ENCODE results near the gene SDHC.

DNA sequence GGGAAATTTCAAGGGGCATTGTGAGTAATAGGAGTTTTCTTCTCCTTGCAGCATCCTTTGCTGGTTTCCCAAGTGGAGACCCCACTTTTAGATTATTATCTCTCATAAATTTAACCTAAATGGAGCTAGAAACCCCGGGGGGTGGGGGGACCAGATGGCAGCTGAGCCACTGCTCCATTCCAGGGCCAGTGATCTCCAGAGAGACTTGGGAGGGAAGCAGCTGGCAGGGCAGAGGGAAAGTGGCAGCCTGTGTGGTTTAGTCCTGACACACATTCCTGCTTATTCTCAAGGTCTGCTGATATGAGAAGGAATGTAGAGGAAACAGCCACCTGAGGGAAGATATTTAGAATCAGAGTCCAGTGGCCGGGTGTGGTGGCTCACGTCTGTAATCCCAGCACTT, 39.3 kb upstream of the SDHC start:
- TF ChIP-seq, protein P1, sequence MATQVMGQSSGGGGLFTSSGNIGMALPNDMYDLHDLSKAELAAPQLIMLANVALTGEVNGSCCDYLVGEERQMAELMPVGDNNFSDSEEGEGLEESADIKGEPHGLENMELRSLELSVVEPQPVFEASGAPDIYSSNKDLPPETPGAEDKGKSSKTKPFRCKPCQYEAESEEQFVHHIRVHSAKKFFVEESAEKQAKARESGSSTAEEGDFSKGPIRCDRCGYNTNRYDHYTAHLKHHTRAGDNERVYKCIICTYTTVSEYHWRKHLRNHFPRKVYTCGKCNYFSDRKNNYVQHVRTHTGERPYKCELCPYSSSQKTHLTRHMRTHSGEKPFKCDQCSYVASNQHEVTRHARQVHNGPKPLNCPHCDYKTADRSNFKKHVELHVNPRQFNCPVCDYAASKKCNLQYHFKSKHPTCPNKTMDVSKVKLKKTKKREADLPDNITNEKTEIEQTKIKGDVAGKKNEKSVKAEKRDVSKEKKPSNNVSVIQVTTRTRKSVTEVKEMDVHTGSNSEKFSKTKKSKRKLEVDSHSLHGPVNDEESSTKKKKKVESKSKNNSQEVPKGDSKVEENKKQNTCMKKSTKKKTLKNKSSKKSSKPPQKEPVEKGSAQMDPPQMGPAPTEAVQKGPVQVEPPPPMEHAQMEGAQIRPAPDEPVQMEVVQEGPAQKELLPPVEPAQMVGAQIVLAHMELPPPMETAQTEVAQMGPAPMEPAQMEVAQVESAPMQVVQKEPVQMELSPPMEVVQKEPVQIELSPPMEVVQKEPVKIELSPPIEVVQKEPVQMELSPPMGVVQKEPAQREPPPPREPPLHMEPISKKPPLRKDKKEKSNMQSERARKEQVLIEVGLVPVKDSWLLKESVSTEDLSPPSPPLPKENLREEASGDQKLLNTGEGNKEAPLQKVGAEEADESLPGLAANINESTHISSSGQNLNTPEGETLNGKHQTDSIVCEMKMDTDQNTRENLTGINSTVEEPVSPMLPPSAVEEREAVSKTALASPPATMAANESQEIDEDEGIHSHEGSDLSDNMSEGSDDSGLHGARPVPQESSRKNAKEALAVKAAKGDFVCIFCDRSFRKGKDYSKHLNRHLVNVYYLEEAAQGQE (IDR thresholded peaks at IDR 0.05; ENCODE audit: insufficient read depth in 1 of 2, low read depth in 2 of 2, low read length in 2 of 2) = no peak
- TF ChIP-seq POLR2AphosphoS5 (IDR thresholded peaks at IDR 0.05; ENCODE audit: low read depth, low read length) (no peak), FOXP2 (optimal IDR thresholded peaks at IDR 0.05; ENCODE audit: borderline replicate concordance, extremely low read depth, extremely low read length, insufficient read depth) (no peak), TAF1 (IDR thresholded peaks at IDR 0.05; ENCODE audit: borderline replicate concordance, insufficient read depth, low read length) (no peak), SIN3A (IDR thresholded peaks at IDR 0.05; ENCODE audit: borderline replicate concordance, insufficient read depth, low read length) (no peak)

Data from PFSK-1 (cell line).